Prostate gland (tissue), 2 donors: ENCODE data around the gene ZNF304. TPM values are rescaled to one million over a fixed set of nuclear protein-coding genes. Genes with fewer than 3 reads are reported as not detected.

Experiments used
- DNase-seq: peaks from one replicate; pipeline ENCODE4 v3.0.0-alpha.2; 2019; ENCODE audit warnings: low spot score
- H3K27ac ChIP-seq, 2 donors: fragments of 200-600 bp; sonication (generic); 2 replicates each; pipeline ENCODE4 v1.5.1; 2017 to 2019
- H3K27me3 ChIP-seq: fragments of 200-600 bp; sonication (generic); replicated peaks from 2 replicates; pipeline ENCODE4 v1.5.1; 2019; ENCODE audit not compliant: insufficient read depth
- H3K36me3 ChIP-seq, 2 donors: fragments of 200-600 bp; sonication (generic); 1 replicate in 1 of 2; 2 replicates in 1 of 2; pipeline versions ENCODE4 v1.5.1 to v1.8.1; 2017 to 2019
- H3K4me1 ChIP-seq: fragments of 200-600 bp; sonication (generic); replicated peaks from 2 replicates; pipeline ENCODE4 v1.5.1; 2019
- H3K4me3 ChIP-seq, 2 donors: fragments of 200-600 bp; sonication (generic); 2 replicates each; pipeline ENCODE4 v1.5.1; 2017 to 2019
- H3K9me3 ChIP-seq: fragments of 200-600 bp; sonication (generic); 2 replicates; pipeline ENCODE4 v1.5.1; 2017
- CTCF ChIP-seq, 4 experiments: fragments of 200-600 bp in 2 of 4; fragments of 450-650 bp in 2 of 4; sonication (generic) in 2 of 4; IDR thresholded peaks; 1 replicate in 3 of 4; 2 replicates in 1 of 4; pipeline ENCODE4 v1.5.1; 2016 to 2019; ENCODE audit warnings: antibody characterized with exemption in 4 of 4, mild to moderate bottlenecking in 2 of 4, moderate library complexity in 2 of 4
- POLR2A ChIP-seq: fragments of 450-650 bp; IDR thresholded peaks from one replicate; pipeline ENCODE4 v1.6.1; 2016; ENCODE audit warnings: antibody characterized with exemption, mild to moderate bottlenecking
- POLR2AphosphoS5 ChIP-seq: sonication (generic); formaldehyde crosslinking; IDR thresholded peaks from one replicate; pipeline ENCODE4 v1.6.1; 2017; ENCODE audit warnings: antibody characterized with exemption
- WGBS: methylation state at CpG from one replicate; pipeline ENCODE4 v1.1.5; 2018; 5-methylcytosine and 5-hydroxymethylcytosine counted together
- intact Hi-C: fragments of 100-400 bp; cut with DNase I; formaldehyde crosslinking; loops from one replicate; pipeline ENCODE4 v1.14.2; 2022
- total RNA-seq, 2 donors: library from RNA; depleted of rRNA; stranded (reverse); fragments of >200 nt; gene quantifications; one replicate each; pipeline ENCODE4 v1.1.0, GENCODE V29; 2016

ZNF304 gene
- total RNA-seq, 2 donors from 2014 or later, result 11.9 to 13.2 TPM

- 76% methylated on average over 2 of the region's 2 CpGs for WGBS
- Histone ChIP-seq H3K27ac (no peak overlapping the region), H3K4me1 (no peaks in the 10 kb centered on the region), H3K4me3 (no peak overlapping the region), H3K9me3 (no peaks in the 10 kb centered on the region), H3K27me3 (no peaks in the 10 kb centered on the region), H3K36me3 (no peaks in the 10 kb centered on the region)
- intact Hi-C loops, result no loop called here
- no peak for DNase-seq
- no peak for TF ChIP-seq CTCF (IDR thresholded peaks at IDR 0.05)
- no peak for TF ChIP-seq POLR2AphosphoS5
- no peak for TF ChIP-seq POLR2A
These were observed 40.3 kb upstream of the ZNF304 start for GRCh38 chr19:57310792-57311191.

- TF ChIP-seq POLR2AphosphoS5, result no peak
- Histone ChIP-seq H3K4me3 (no peak overlapping the region), H3K27ac (no peak overlapping the region), H3K36me3 (no peaks in the 10 kb centered on the region), H3K4me1 (no peaks in the 10 kb centered on the region), H3K27me3 (no peaks in the 10 kb centered on the region), H3K9me3 (no peaks in the 10 kb centered on the region)
- intact Hi-C loops, result no loop called here
- WGBS, result 75% methylated on average over 4 of the region's 4 CpGs
- no peak for DNase-seq
These were observed 36.9 kb upstream of the ZNF304 start for GRCh38 chr19:57314146-57314545.

- no peaks in the 10 kb centered on the region for H3K36me3 ChIP-seq
- TF ChIP-seq CTCF (IDR thresholded peaks at IDR 0.05) (no peak), POLR2A (no peak), POLR2AphosphoS5 (no peak)
- intact Hi-C loops, result no loop called here
- DNase-seq, result no peak
- H3K27me3 ChIP-seq, result no peaks in the 10 kb centered on the region
- WGBS, result 9% methylated on average over 29 of the region's 29 CpGs
- no peaks in the 10 kb centered on the region for H3K9me3 ChIP-seq
- H3K27ac ChIP-seq, result no peak overlapping the region
- H3K4me1 ChIP-seq, result peaks cover 7% of the 10 kb centered on the region
- H3K4me3 ChIP-seq, result no peak overlapping the region
These were observed 33.6 kb upstream of the ZNF304 start for GRCh38 chr19:57317503-57317902.

- no peak for DNase-seq
- H3K4me1 ChIP-seq, result peaks cover 7% of the 10 kb centered on the region
- no peaks in the 10 kb centered on the region for H3K9me3 ChIP-seq
- intact Hi-C loops, result no loop called here
- no peak for TF ChIP-seq POLR2A
- no peak for TF ChIP-seq CTCF (IDR thresholded peaks at IDR 0.05)
- TF ChIP-seq POLR2AphosphoS5, result no peak
- H3K36me3 ChIP-seq, result peaks cover 3 to 14% of the 10 kb centered on the region in 2 donors
- no peaks in the 10 kb centered on the region for H3K27me3 ChIP-seq
- H3K4me3 ChIP-seq, result peak overlapping the region; percentile 72 to 84
- WGBS, result 6% methylated on average over 1 of the region's 1 CpG
- peak overlapping the region; percentile 72 to 88 for H3K27ac ChIP-seq
These were observed 31.2 kb upstream of the ZNF304 start for GRCh38 chr19:57319869-57320179.

- TF ChIP-seq POLR2A (peak; percentile 70), CTCF (IDR thresholded peaks at IDR 0.05) (no peak), POLR2AphosphoS5 (peak; percentile 94)
- peaks cover 7% of the 10 kb centered on the region for H3K4me1 ChIP-seq
- H3K36me3 ChIP-seq, result peaks cover 3 to 21% of the 10 kb centered on the region in 2 donors
- peak; percentile 92 for DNase-seq
- no peaks in the 10 kb centered on the region for H3K27me3 ChIP-seq
- under 1% methylated on average over 68 of the region's 71 CpGs for WGBS
- H3K4me3 ChIP-seq, result peak within 1 kb of the TSS; percentile 72 to 84
- H3K27ac ChIP-seq, result peak within 1 kb of the TSS; percentile 72 to 88
- H3K9me3 ChIP-seq, result no peaks in the 10 kb centered on the region
- intact Hi-C loops, result no loop called here
These were observed 30.6 kb upstream of the ZNF304 start, which contains the start of gene ZNF543 for GRCh38 chr19:57320180-57321084. Gene ZNF543, plus strand, starts transcription at chr19:57320472. Its CDS starts 382 bp downstream, at chr19:57320854.
